HFFc6 (cell line): Measurements from ENCODE around the gene CCDC88B. TPM values are rescaled to one million over a fixed set of nuclear protein-coding genes. Genes with fewer than 3 reads are reported as not detected.

Source experiments
- DNase-seq: peaks from one replicate; pipeline ENCODE4 v3.0.0-alpha.2; 2018
- H3K27ac Mint-ChIP-seq: 2 replicates; pipeline ENCODE4 v1.8.0; 2020; ENCODE audit warnings: mild to moderate bottlenecking, mixed read lengths
- H3K27me3 Mint-ChIP-seq: 2 replicates; pipeline ENCODE4 v1.8.0; 2021; ENCODE audit warnings: mild to moderate bottlenecking, moderate library complexity, mixed read lengths; ENCODE audit not compliant: insufficient read depth
- H3K36me3 Mint-ChIP-seq: 2 replicates; pipeline ENCODE4 v1.8.0; 2021; ENCODE audit warnings: low read depth, mixed read lengths
- H3K4me1 Mint-ChIP-seq: 2 replicates; pipeline ENCODE4 v1.8.0; 2020; ENCODE audit warnings: low read depth, mixed read lengths
- H3K4me3 Mint-ChIP-seq: 2 replicates; pipeline ENCODE4 v1.8.0; 2020; ENCODE audit warnings: mild to moderate bottlenecking, moderate library complexity, mixed read lengths
- H3K9me3 Mint-ChIP-seq: 2 replicates; pipeline ENCODE4 v1.8.0; 2020; ENCODE audit warnings: mild to moderate bottlenecking, mixed read lengths
- total RNA-seq, 6 experiments: library from RNA; stranded (reverse); fragmentation: NEBNext Ultra II Directional; extraction: Animal tissue kit (Norgen Biotek cat#: 25700); gene quantifications; 2 replicates in 1 of 6; 3 replicates in 5 of 6; pipeline ENCODE4 v1.2.3, GENCODE V29; 2021
- TF ChIP-seq, protein P1 (sequence below): fragments of 200-600 bp; sonication (generic); IDR thresholded peaks from 2 replicates; pipeline ENCODE4 v1.5.0; 2021; ENCODE audit warnings: antibody characterized with exemption, mild to moderate bottlenecking

The CCDC88B gene
- total RNA-seq, 6 experiments from 2014 or later, result 0.45 to 1.9 (median 1.7) TPM

GRCh38 chr11:64292460-64293254 is 47.3 kb upstream of the CCDC88B start:
- TF ChIP-seq, protein P1, sequence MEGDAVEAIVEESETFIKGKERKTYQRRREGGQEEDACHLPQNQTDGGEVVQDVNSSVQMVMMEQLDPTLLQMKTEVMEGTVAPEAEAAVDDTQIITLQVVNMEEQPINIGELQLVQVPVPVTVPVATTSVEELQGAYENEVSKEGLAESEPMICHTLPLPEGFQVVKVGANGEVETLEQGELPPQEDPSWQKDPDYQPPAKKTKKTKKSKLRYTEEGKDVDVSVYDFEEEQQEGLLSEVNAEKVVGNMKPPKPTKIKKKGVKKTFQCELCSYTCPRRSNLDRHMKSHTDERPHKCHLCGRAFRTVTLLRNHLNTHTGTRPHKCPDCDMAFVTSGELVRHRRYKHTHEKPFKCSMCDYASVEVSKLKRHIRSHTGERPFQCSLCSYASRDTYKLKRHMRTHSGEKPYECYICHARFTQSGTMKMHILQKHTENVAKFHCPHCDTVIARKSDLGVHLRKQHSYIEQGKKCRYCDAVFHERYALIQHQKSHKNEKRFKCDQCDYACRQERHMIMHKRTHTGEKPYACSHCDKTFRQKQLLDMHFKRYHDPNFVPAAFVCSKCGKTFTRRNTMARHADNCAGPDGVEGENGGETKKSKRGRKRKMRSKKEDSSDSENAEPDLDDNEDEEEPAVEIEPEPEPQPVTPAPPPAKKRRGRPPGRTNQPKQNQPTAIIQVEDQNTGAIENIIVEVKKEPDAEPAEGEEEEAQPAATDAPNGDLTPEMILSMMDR, result no peak
- Mint-ChIP-seq H3K4me1 (no peaks in the 10 kb centered on the region), H3K4me3 (no peak overlapping the region), H3K36me3 (no peaks in the 10 kb centered on the region), H3K9me3 (no peaks in the 10 kb centered on the region), H3K27me3 (peaks cover 58% of the 10 kb centered on the region), H3K27ac (no peak overlapping the region)
- no peak for DNase-seq

GRCh38 chr11:64294774-64295173 is 45.2 kb upstream of the CCDC88B start:
- H3K4me1 Mint-ChIP-seq, result no peaks in the 10 kb centered on the region
- no peaks in the 10 kb centered on the region for H3K9me3 Mint-ChIP-seq
- TF ChIP-seq, protein P1, result no peak
- peaks cover 70% of the 10 kb centered on the region for H3K27me3 Mint-ChIP-seq
- no peak overlapping the region for H3K27ac Mint-ChIP-seq
- H3K36me3 Mint-ChIP-seq, result no peaks in the 10 kb centered on the region
- H3K4me3 Mint-ChIP-seq, result no peak overlapping the region
- no peak for DNase-seq

GRCh38 chr11:64295760-64296159 is 44.2 kb upstream of the CCDC88B start:
- Mint-ChIP-seq H3K36me3 (no peaks in the 10 kb centered on the region), H3K9me3 (no peaks in the 10 kb centered on the region), H3K27ac (no peak overlapping the region), H3K4me1 (peaks cover 5% of the 10 kb centered on the region), H3K27me3 (peaks cover 71% of the 10 kb centered on the region), H3K4me3 (no peak overlapping the region)
- no peak for DNase-seq
- TF ChIP-seq, protein P1, result no peak

DNA sequence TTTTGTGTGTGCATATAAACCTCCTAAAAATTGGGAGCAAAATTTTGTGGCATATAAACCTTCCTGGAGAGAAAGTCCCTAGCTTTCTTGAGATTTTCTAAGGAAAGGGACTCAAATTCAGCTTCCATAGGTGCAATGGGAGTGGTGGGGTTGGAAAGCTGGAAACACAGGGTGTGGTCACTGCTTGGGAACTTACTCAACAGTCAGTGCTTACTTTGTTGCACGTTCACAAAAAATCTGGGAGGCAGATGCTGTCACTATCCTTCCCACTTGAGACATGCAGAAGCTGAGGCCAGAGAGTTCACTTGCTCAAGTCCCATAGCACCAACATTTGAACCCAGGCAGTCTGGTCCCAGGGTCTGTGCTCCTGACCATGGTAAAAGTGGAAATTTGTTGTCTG is 43.8 kb upstream of the CCDC88B start:
- DNase-seq, result no peak
- no peaks in the 10 kb centered on the region for H3K36me3 Mint-ChIP-seq
- H3K9me3 Mint-ChIP-seq, result no peaks in the 10 kb centered on the region
- H3K27me3 Mint-ChIP-seq, result peaks cover 72% of the 10 kb centered on the region
- H3K27ac Mint-ChIP-seq, result no peak overlapping the region
- peaks cover 8% of the 10 kb centered on the region for H3K4me1 Mint-ChIP-seq
- H3K4me3 Mint-ChIP-seq, result no peak overlapping the region
- TF ChIP-seq, protein P1, result no peak

GRCh38 chr11:64296830-64297698 is 42.9 kb upstream of the CCDC88B start:
- TF ChIP-seq, protein P1, result no peak
- Mint-ChIP-seq H3K27ac (no peak overlapping the region), H3K9me3 (no peaks in the 10 kb centered on the region), H3K27me3 (peaks cover 72% of the 10 kb centered on the region), H3K4me1 (peaks cover 8% of the 10 kb centered on the region), H3K36me3 (no peaks in the 10 kb centered on the region), H3K4me3 (no peak overlapping the region)
- DNase-seq, result no peak
